ENCODE results near the gene EFCAB6.

- TF ChIP-seq, protein P1, sequence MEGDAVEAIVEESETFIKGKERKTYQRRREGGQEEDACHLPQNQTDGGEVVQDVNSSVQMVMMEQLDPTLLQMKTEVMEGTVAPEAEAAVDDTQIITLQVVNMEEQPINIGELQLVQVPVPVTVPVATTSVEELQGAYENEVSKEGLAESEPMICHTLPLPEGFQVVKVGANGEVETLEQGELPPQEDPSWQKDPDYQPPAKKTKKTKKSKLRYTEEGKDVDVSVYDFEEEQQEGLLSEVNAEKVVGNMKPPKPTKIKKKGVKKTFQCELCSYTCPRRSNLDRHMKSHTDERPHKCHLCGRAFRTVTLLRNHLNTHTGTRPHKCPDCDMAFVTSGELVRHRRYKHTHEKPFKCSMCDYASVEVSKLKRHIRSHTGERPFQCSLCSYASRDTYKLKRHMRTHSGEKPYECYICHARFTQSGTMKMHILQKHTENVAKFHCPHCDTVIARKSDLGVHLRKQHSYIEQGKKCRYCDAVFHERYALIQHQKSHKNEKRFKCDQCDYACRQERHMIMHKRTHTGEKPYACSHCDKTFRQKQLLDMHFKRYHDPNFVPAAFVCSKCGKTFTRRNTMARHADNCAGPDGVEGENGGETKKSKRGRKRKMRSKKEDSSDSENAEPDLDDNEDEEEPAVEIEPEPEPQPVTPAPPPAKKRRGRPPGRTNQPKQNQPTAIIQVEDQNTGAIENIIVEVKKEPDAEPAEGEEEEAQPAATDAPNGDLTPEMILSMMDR (conservative IDR thresholded peaks at IDR 0.05; ENCODE audit: low read length), result no peak
- no peak for TF ChIP-seq EZH2phosphoT487 (IDR thresholded peaks at IDR 0.05; ENCODE audit: borderline replicate concordance, low read depth, low read length)
Observed at GRCh38 chr22:43627485-43628213, 184.5 kb downstream of the EFCAB6 start.
